Neural cell (in vitro differentiated cells): Measurements from ENCODE around the gene CCNQ.

Source experiments
- EP300 ChIP-seq: fragments of 450-650 bp; conservative IDR thresholded peaks from 2 replicates; pipeline ENCODE4 v1.6.1; 2014; ENCODE audit warnings: antibody characterized with exemption, mild to moderate bottlenecking, moderate library complexity; ENCODE audit not compliant: poor library complexity, severe bottlenecking
- EZH2 ChIP-seq: fragments of 200-600, 300-800 bp; shearing (Covaris generic), sonication (generic); IDR thresholded peaks from 2 replicates; pipeline ENCODE4 v1.6.1; 2014; ENCODE audit warnings: antibody characterized with exemption, low read length, borderline replicate concordance, mild to moderate bottlenecking; ENCODE audit not compliant: insufficient read depth, poor library complexity, severe bottlenecking

DNA sequence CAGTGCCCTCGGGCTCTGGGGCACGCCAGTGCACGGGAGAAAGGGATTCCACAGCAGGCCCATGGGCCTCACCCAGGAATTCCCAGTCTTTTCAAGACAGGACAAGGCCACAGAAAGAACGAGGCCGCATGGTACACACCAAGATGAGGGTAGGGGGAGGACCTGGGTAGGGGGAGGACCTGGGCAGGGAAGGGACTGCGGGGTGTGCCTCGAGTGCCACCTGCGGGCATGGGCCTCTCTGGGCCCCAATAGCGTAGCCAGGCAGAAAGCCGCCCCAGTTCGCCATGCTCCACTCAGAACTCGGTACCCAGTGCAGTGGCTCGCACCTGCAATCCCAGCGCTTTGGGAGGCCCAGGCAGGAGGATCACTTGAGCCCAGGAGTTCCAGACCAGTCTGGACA, 34.1 kb upstream of the CCNQ start:
- TF ChIP-seq EP300 (no peak), EZH2 (no peak)
